IPS-NIHi11 (cell line): ENCODE results near the gene VAMP2.
"Not testable (repeated sequence)": the region's sequence is repeated elsewhere in the genome, so short reads cannot be mapped to it uniquely, and the experiment has no call there.

Experiments
- DNase-seq: peaks from one replicate; pipeline ENCODE4 v3.0.0; 2012; ENCODE audit warnings: mixed read lengths, low spot score

The VAMP2 gene

GRCh38 chr17:8176197-8176940, 13.6 kb upstream of the VAMP2 start, which contains the start of gene TMEM107:
TSS of gene TMEM107 (minus strand) at chr17:8176380. CDS start at chr17:8176286, 94 bp downstream.
- peak; percentile 84 for DNase-seq

- DNase-seq = no peak
These were observed 13.0 kb upstream of the VAMP2 start for GRCh38 chr17:8175795-8176196.

DNA sequence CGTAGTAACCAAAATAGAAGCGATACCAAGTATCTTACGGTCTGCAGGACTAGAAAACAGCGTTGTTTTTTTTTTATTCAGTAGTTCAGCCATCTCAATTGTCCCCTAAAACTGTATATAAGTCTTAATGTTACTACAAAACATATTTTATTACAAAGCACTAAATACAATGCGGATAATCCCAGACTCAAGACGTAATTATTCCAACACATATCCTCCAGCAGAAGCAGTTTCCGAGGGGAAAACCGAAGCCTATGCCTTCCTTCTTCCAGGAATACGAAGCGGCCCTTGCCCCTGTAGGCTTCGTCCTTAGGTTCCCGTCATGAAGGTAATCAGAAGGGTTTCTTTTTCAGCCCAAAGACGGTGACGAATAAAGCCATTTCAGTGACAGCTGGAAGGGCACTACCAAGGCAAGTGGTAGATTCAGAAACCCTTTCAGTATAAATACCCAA, 11.1 kb upstream of the VAMP2 start:
- DNase-seq = no peak

DNA sequence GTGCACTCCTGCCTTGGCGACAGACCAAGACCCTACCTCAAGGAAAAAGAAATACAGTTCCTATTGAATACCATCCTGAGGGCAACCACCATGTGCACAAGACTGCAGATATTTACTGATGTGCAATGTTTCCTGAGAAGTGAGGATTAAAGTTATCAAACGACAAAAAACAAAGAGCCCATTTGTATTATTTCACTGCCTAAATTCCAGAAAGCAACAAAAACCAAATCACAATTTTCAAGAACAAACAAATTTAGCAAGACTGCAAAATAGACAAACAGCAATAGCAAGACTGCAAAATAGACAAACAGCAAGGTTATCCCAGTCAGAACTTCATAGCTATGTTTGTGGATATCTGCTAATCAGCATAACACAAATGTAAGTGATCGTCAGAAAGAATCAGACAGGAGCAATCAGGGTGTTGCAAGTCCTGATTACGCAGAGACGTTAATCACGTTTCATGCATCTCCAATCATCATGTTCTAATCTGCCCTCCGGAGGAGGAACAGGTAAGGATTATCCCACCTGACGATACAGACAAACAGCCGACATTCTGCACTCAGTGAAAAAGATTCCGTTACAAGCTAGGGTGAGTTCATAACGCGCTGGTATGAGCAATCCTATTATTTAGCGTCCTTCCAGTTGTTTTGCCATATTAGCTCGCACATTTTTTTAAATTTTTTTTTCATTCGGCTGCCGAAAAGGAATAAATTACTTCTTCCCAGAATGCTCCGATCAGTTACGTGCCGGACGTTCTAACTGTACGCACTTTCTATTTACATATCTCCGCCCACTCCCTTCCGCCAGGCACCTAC, 10.5 kb upstream of the VAMP2 start:
- DNase-seq = peak; percentile 68

DNA sequence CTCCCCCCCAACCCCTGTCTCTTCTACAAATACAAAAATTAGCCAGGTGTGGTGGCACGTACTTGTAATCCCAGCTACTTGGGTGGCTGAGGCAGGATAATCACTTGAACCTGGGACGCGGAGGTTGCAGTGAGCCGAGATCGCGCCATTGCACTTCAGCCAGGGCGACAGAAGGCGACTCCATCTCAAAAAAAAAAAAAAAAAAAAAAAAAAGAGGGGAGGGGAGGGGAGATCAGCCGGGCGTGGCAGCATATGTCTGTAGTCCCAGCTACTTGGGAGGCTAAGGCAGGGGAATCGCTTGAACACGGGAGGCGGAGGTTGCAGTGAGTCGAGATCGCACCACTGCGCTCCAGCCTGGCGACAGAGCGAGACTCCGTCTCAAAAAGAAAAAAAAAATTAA, 7.4 kb upstream of the VAMP2 start:
- DNase-seq = not testable (repeated sequence)

DNA sequence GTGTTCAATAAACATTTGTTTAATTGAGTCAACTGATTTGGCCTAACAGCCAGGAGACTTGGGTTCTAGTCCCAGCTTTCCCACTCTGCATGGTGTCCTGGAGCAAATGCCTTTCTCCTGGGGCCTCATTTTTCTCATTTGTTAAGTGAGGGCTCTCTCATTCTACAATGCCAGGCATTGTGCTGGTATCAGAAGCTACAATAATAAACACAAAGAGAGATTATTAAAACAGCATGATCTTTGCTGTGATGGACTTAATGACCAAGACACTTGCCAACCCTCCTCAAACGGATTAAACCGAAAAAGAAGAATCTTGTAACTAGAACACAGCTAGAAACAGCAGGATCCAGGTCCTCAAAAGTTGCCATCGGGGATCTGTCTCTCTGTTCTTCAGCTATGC, 4.8 kb upstream of the VAMP2 start:
- DNase-seq = no peak

DNA sequence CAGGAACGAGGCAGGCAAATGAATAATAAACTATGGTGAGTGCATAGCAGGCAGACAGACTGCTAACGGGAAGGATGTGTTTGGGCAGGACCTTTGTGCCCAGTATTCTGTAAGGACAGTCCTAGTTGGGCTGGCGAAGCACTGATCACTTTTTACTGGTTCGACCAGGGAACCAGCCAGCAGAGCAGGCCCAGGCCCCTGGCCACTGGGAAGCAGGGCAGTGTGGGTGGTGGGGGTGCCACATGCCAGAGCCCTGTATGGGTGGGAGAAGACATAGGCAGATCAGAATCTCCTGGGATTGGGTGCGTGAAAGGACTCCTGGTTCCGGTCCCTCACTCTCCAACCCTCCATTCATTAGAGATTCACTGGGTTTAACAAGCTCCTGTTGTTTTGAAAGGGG, 4.0 kb upstream of the VAMP2 start:
- DNase-seq = no peak

DNA sequence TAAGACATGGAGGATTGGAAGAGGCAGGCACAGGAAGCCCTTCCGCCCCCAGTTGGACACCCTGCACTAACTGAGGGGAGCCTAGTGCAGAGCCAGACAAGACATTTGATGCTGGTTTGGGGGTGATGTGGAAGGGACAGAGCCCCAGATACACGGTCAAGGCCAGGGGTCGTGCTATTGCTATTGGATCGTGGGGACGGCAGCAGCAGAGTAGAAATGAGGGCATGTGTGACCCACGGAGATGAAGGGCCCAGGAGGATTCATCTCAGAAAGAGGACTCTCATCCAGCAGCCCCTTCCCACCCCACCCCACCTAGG, 2.0 kb upstream of the VAMP2 start:
- no peak for DNase-seq

DNA sequence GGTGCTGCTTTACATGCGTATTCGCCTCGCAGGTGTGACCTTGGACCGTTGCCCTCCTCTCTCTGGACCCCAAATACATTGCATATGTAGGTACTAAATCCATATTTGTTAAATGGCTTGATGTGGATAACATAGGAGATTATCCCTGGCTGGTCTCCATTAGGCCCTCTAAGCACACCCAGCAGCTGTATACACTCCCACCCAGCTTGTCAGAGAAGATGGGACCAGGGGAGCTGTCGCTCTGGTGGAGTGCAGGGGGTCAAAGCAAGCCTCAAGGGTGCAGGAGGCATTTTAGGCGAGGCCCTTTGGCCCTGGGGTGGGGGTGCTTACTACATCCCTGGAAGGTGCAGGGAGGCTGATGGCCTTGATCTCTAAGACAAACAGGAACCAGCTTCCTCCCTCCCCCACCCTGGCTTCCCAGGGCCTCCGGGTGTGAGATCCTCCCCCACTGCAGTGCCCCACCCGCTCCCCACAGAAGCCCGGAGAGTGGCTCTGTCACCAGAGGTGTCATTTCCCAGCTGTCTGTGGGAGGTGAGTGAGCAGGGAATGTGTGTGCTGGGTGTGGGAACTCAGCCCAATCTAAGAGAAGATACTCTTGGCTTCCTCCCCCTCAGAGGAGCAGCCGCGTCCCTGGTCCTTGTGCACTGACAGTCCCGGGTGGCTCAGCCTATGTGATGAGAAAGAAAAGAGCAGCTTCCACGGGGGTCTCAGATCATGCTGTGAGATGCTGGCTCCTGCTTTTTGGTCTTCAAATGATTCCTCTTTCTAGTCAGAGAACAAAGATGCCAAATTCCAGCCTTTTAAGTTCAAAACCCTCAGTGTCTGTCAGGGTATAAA, 1.4 kb upstream of the VAMP2 start:
- DNase-seq = no peak

DNA sequence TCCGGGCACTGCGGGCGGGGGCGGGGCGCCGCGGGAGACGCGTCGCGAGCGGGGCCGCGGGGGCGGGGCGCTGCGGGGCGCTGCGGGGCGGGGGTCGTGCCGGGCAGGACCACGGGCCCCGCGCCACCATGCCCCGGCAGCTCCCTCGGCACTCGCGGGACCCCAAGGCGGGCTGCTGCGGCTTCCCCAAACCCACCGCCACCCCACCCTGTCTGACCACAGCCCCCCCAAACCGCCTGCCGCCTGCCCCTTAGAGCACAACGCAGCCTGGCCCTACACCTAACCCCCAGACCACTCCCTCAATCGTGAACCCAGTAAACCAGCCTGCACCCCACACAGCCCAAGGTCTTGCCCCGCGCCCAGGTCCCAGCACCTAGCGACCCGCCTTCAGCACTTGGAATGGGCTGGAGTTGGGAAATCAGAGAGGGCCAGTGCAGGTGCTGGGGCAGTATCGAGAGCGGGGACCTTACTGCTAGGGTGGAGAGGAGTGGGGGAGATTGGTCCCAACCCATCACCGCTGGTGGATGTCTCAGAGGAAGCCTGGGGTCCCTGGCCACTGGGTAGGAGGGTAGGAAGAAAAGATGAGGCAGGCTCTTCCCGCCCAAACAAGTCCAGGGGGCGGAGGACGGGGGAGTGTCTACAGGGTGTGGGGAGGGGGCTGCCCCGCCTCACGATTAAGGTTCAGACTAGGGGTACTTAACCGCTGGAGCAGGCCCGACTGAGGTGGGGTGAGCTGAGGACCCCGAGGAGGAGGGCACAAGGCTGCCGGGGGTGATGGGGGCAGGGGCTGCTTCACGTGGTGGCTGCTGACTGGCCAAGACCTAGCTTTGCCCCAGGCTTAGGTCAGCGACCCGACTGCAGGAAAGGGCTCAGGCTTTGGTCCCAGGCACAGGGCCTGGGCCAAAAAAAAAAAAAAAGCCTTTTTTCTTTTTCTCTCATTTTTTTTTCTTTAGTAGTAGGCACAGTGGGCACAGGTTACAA, 539 bp upstream of the VAMP2 start:
- DNase-seq = peak; percentile 74

- no peak for DNase-seq
These were observed 1.2 kb downstream of the VAMP2 start for GRCh38 chr17:8161289-8162232.

GRCh38 chr17:8160741-8161221, 2.0 kb downstream of the VAMP2 start:
- DNase-seq = no peak

GRCh38 chr17:8160224-8160577, 2.5 kb downstream of the VAMP2 start:
- no peak for DNase-seq

- no peak for DNase-seq
These were observed 3.1 kb downstream of the VAMP2 start for GRCh38 chr17:8159459-8160223.

DNA sequence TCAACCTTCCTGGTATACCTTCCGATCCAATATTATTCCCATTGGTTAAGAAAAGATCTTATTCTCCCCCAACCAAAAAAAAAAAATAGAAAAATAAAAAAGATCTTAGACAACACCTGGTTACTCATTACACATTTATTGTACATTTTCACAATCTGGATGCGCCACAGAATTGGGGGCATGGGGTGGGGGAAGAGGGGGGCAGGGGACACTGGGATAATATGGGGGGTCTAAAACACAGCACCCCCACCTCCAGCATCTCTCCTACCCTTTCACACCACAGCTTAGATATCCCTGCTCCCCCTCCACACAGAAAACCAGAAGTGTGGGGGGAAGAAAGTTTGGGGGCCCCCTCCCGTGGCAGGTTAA, 3.7 kb downstream of the VAMP2 start:
- DNase-seq = no peak

- peak; percentile 67 for DNase-seq
These were observed 4.3 kb downstream of the VAMP2 start for GRCh38 chr17:8158267-8159031.

DNA sequence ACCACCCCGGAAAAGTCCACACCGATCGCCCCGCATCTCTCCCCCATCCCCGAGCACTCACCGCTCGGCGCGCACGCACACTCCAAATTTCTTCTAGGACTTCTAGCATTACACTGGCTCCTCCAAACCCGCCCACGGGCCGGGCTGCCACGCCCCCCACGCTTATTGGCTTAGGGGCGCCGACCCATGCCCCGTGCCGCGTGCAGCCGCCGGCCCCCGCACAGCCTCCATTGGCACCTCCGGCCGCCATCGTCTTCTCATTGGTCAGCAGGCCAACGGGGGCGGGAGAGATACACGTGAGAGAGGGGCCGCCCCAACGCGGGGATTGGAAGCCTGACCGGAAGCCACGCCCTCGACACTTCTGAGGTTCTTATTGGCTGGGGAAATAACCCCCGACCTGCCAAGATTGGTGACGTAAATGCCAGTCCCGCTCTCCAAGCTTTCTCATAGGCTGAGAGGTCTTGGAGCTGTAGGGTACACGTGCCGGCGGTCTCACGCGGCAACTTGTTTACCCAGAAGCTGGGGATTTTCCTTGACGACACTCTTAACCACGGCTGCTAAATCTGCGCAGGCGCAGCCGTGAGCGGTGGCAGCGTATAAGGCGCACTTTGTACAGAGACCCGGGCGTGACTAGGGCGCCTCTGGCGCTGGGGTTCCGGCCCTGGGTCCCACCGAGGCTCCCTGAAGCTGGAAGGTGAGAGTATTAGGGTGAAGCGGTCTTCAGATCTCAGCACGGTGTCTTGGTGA, 6.3 kb downstream of the VAMP2 start:
- DNase-seq = peak; percentile 89

- no peak for DNase-seq
These were observed 6.8 kb downstream of the VAMP2 start for GRCh38 chr17:8155996-8156245.
